ENCODE data around the gene NRG3.
A peak's percentile ranks its signal among the peaks of the same experiment; 100 is the strongest.

NRG3 gene

DNA sequence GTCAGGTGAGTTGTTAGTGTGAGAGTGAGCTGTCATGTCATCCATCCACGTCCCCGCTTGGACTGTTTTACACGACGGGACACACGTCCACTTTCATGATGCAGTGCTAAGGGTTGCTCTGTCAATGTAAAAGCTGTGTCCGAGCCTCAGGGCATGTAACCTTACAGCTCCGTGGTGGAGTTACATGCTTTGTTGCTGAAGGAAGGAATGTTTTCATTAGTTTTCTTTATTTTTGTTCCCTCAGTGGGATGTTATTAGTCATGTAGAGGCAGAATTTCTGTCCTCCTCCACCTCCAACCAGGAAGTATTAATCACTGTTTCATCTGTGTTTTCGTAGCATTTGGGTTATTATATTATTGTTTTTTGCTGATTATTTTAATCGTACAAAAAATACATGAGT lies 88.6 kb downstream of the NRG3 start:
- H3K4me1 Mint-ChIP-seq = no peaks in the 10 kb centered on the region
- no peaks in the 10 kb centered on the region for H3K27me3 Mint-ChIP-seq (ENCODE audit: low read depth)
- peak overlapping the region in 2 of 3 experiments; percentile 47 to 87 for H3K27ac Mint-ChIP-seq
- H3K4me3 Mint-ChIP-seq = peak overlapping the region in 1 of 3 experiments; percentile 38
- no peaks in the 10 kb centered on the region for H3K9me3 Mint-ChIP-seq
- no peak for TF ChIP-seq CTCF (IDR thresholded peaks at IDR 0.05; ENCODE audit: unreplicated experiment in 3 of 3)
- no peaks in the 10 kb centered on the region for H3K36me3 Mint-ChIP-seq (ENCODE audit: low read depth)

- no peaks in the 10 kb centered on the region for H3K4me1 Mint-ChIP-seq
- H3K27me3 Mint-ChIP-seq (ENCODE audit: low read depth) = no peaks in the 10 kb centered on the region
- no peak for TF ChIP-seq CTCF (IDR thresholded peaks at IDR 0.05; ENCODE audit: unreplicated experiment in 3 of 3)
- H3K27ac Mint-ChIP-seq = no peak overlapping the region
- no peak overlapping the region for H3K4me3 Mint-ChIP-seq
- peaks cover 6% of the 10 kb centered on the region for H3K9me3 Mint-ChIP-seq
- peaks cover 4% of the 10 kb centered on the region for H3K36me3 Mint-ChIP-seq (ENCODE audit: low read depth)
These were observed 92.7 kb downstream of the NRG3 start for GRCh38 chr10:81967716-81968115.

DNA sequence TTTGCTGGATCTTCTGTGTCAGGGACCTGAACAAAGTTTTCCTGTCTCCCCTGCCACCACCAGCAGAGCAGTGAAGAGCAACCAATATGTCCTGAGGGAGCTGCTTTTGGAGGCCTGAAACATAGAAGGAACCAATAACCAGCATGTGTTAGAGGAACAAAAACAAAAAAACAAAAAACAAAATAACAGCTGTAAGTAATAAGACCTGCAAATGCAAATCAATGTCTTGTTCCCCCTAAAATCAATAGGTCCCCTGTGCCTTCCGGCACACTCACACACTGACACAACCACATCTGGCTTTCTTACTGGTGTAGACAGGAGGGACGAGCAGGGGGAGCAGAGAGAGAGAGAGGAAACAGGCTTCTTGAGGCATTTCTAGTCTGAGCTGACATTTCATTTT lies 94.1 kb downstream of the NRG3 start:
- no peaks in the 10 kb centered on the region for H3K27me3 Mint-ChIP-seq (ENCODE audit: low read depth)
- no peak for TF ChIP-seq CTCF (IDR thresholded peaks at IDR 0.05; ENCODE audit: unreplicated experiment in 3 of 3)
- H3K4me3 Mint-ChIP-seq = no peak overlapping the region
- H3K9me3 Mint-ChIP-seq = peaks cover 7% of the 10 kb centered on the region
- H3K27ac Mint-ChIP-seq = no peak overlapping the region
- peaks cover 7% of the 10 kb centered on the region for H3K36me3 Mint-ChIP-seq (ENCODE audit: low read depth)
- no peaks in the 10 kb centered on the region for H3K4me1 Mint-ChIP-seq

DNA sequence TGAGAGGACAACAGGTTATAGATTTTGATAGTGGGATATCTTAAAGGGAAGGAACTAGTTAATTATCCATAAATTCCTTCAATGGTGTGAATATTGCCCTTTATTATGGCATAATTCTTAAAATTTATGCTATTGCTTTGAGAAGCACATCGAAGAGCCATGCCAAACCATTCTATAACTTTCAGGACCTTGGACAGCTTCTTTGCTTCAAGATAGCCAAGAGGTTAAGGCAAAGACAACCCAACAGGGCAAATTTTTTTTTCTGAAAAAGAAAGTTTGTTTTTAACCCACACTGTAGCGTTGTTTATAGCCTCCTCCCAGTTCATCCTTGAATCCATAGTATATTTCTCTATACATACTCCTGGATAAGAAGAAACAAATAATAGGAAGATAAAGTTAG lies 103.2 kb downstream of the NRG3 start:
- H3K36me3 Mint-ChIP-seq (ENCODE audit: low read depth) = peaks cover 4% of the 10 kb centered on the region
- no peak for TF ChIP-seq CTCF (IDR thresholded peaks at IDR 0.05; ENCODE audit: unreplicated experiment in 3 of 3)
- H3K9me3 Mint-ChIP-seq = peaks cover 3% of the 10 kb centered on the region
- no peak overlapping the region for H3K27ac Mint-ChIP-seq
- no peaks in the 10 kb centered on the region for H3K4me1 Mint-ChIP-seq
- no peak overlapping the region for H3K4me3 Mint-ChIP-seq
- H3K27me3 Mint-ChIP-seq (ENCODE audit: low read depth) = peaks cover 4% of the 10 kb centered on the region

GRCh38 chr10:81981724-81982123 lies 106.7 kb downstream of the NRG3 start:
- H3K27me3 Mint-ChIP-seq (ENCODE audit: low read depth) = peaks cover 4% of the 10 kb centered on the region

More at GRCh38 chr10:81981724-81982123, 106.7 kb downstream of the NRG3 start:
- Mint-ChIP-seq H3K4me1 (no peaks in the 10 kb centered on the region), H3K4me3 (no peak overlapping the region), H3K27ac (no peak overlapping the region), H3K36me3 (ENCODE audit: low read depth) (no peaks in the 10 kb centered on the region), H3K9me3 (no peaks in the 10 kb centered on the region)
- TF ChIP-seq CTCF (IDR thresholded peaks at IDR 0.05; ENCODE audit: unreplicated experiment in 3 of 3) = no peak
